Fibroblast of lung (primary cell): ENCODE results near the gene ARSA. TPM values are rescaled to one million over a fixed set of nuclear protein-coding genes. Genes with fewer than 3 reads are reported as not detected.
A peak's percentile ranks its signal among the peaks of the same experiment; 100 is the strongest.

Experiments
- DNase-seq, 2 donors: peaks; one replicate each; pipeline versions ENCODE4 v3.0.0 to v3.0.0-alpha.2; 2010; ENCODE audit warnings: low read depth in 2 of 2
- H2AFZ ChIP-seq: 2 replicates; pipeline ENCODE4 v1.5.1; 2012; ENCODE audit warnings: low read length, control low read depth, inconsistent platforms
- H3K27ac ChIP-seq: 2 replicates; pipeline ENCODE4 v1.5.1; 2011; ENCODE audit warnings: low read length, control low read depth; ENCODE audit not compliant: insufficient read depth
- H3K27me3 ChIP-seq: 2 replicates; pipeline ENCODE4 v1.5.1; 2011; ENCODE audit warnings: mild to moderate bottlenecking, low read length; ENCODE audit not compliant: control insufficient read depth, insufficient read depth
- H3K36me3 ChIP-seq: 2 replicates; pipeline ENCODE4 v1.5.1; 2011; ENCODE audit warnings: low read length; ENCODE audit not compliant: control insufficient read depth, insufficient read depth
- H3K4me1 ChIP-seq: 2 replicates; pipeline ENCODE4 v1.5.1; 2011; ENCODE audit warnings: low read length; ENCODE audit not compliant: control insufficient read depth, insufficient read depth; ENCODE audit errors: extremely low read depth
- H3K4me2 ChIP-seq: 2 replicates; pipeline ENCODE4 v1.5.1; 2011; ENCODE audit warnings: low read length, control low read depth; ENCODE audit not compliant: insufficient read depth; ENCODE audit errors: extremely low read depth
- H3K4me3 ChIP-seq, 4 experiments: fragments of 200-600 bp in 1 of 4; sonication (generic) in 1 of 4; replicated peaks in 1 of 4; 2 replicates each; pipeline ENCODE4 v1.5.1; 2011 to 2016; ENCODE audit warnings: low read length in 4 of 4, low read depth in 3 of 4, mild to moderate bottlenecking in 3 of 4, control low read depth in 2 of 4, inconsistent platforms in 1 of 4, mixed read lengths in 1 of 4; ENCODE audit not compliant: insufficient read depth in 1 of 4; ENCODE audit errors: control extremely low read depth in 1 of 4
- H3K79me2 ChIP-seq: 2 replicates; pipeline ENCODE4 v1.5.1; 2012; ENCODE audit warnings: mild to moderate bottlenecking, low read length, inconsistent platforms; ENCODE audit not compliant: control insufficient read depth, insufficient read depth
- H3K9ac ChIP-seq: 2 replicates; pipeline ENCODE4 v1.5.1; 2011; ENCODE audit warnings: mild to moderate bottlenecking, low read length, control low read depth; ENCODE audit not compliant: insufficient read depth
- H3K9me3 ChIP-seq: 2 replicates; pipeline ENCODE4 v1.5.1; 2012; ENCODE audit warnings: low read depth, low read length; ENCODE audit not compliant: control insufficient read depth, insufficient read depth
- H4K20me1 ChIP-seq: 2 replicates; pipeline ENCODE4 v1.5.1; 2011; ENCODE audit warnings: low read length; ENCODE audit not compliant: control insufficient read depth, insufficient read depth; ENCODE audit errors: extremely low read depth
- EZH2 ChIP-seq: IDR thresholded peaks from 2 replicates; pipeline ENCODE4 v1.5.1; 2012; ENCODE audit warnings: low read length, control low read depth, mild to moderate bottlenecking; ENCODE audit errors: missing control alignments
- polyA minus RNA-seq: library from RNA; depleted of rRNA, polyadenylated mRNA; stranded (reverse); fragments of >200 nt; gene quantifications from 2 replicates; pipeline ENCODE4 v1.2.3, GENCODE V29; 2011; ENCODE audit warnings: low replicate concordance
- polyA plus RNA-seq, 2 donors: library from polyadenylated mRNA; depleted of rRNA in 1 of 2; stranded (reverse) in 1 of 2; unstranded in 1 of 2; fragments of >200 nt; gene quantifications; 2 replicates each; pipeline ENCODE4 v1.2.1, GENCODE V29; 2011 to 2012; ENCODE audit warnings: missing spikeins in 1 of 2
- total RNA-seq: library from RNA; depleted of rRNA; stranded (reverse); fragments of >200 nt; gene quantifications from 2 replicates; pipeline ENCODE4 v1.2.1, GENCODE V29; 2014
- TF ChIP-seq, protein P1 (sequence below), 2 donors: IDR thresholded peaks in 1 of 2; conservative IDR thresholded peaks in 1 of 2; 1 replicate in 1 of 2; 2 replicates in 1 of 2; pipeline ENCODE4 v1.5.1; 2011 to 2012; ENCODE audit warnings: low read length in 2 of 2, control low read depth in 1 of 2, inconsistent platforms in 1 of 2, low read depth in 1 of 2, mild to moderate bottlenecking in 1 of 2

ARSA gene
- 16.7 and 19.5 TPM in 2 replicates for total RNA-seq
- 6.4 and 10.5 TPM in 2 replicates for polyA plus RNA-seq
- polyA plus RNA-seq (2012), result 17.2 and 25.9 TPM in 2 replicates
- polyA minus RNA-seq, result 16.6 and 18.6 TPM in 2 replicates

- no peaks in the 10 kb centered on the region for H4K20me1 ChIP-seq
- peak; percentile 82 to 83 for DNase-seq
- peak within 1 kb of the TSS; percentile 48 for H3K9ac ChIP-seq
- peak within 1 kb of the TSS; percentile 71 to 90 (median 74) for H3K4me3 ChIP-seq
- H3K27ac ChIP-seq, result peak within 1 kb of the TSS; percentile 30
- no peaks in the 10 kb centered on the region for H3K27me3 ChIP-seq
- H3K36me3 ChIP-seq, result peaks cover 2% of the 10 kb centered on the region
- no peak for TF ChIP-seq EZH2
- TF ChIP-seq, protein P1, sequence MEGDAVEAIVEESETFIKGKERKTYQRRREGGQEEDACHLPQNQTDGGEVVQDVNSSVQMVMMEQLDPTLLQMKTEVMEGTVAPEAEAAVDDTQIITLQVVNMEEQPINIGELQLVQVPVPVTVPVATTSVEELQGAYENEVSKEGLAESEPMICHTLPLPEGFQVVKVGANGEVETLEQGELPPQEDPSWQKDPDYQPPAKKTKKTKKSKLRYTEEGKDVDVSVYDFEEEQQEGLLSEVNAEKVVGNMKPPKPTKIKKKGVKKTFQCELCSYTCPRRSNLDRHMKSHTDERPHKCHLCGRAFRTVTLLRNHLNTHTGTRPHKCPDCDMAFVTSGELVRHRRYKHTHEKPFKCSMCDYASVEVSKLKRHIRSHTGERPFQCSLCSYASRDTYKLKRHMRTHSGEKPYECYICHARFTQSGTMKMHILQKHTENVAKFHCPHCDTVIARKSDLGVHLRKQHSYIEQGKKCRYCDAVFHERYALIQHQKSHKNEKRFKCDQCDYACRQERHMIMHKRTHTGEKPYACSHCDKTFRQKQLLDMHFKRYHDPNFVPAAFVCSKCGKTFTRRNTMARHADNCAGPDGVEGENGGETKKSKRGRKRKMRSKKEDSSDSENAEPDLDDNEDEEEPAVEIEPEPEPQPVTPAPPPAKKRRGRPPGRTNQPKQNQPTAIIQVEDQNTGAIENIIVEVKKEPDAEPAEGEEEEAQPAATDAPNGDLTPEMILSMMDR (conservative IDR thresholded peaks at IDR 0.05 in 1 of 2, IDR thresholded peaks at IDR 0.05 in 1 of 2; ENCODE audit: low read depth in 1 of 2, low read length in 2 of 2), result peak; percentile 38 to 41
- H2AFZ ChIP-seq, result peak within 1 kb of the TSS; percentile 99
- H3K4me1 ChIP-seq, result peaks cover 6% of the 10 kb centered on the region
- peak within 1 kb of the TSS; percentile 100 for H3K4me2 ChIP-seq
- H3K79me2 ChIP-seq, result no peaks in the 10 kb centered on the region
- no peaks in the 10 kb centered on the region for H3K9me3 ChIP-seq
Observed at GRCh38 chr22:50627642-50628542, at the start of gene ARSA. ARSA (minus strand) TSS chr22:50628152; CDS start chr22:50627779, 373 bp downstream.

GRCh38 chr22:50676661-50677492 lies 48.9 kb upstream of the ARSA start:
- Histone ChIP-seq H3K36me3 (no peaks in the 10 kb centered on the region), H2AFZ (no peak overlapping the region), H3K4me3 (no peak overlapping the region), H4K20me1 (no peaks in the 10 kb centered on the region), H3K4me2 (no peak overlapping the region), H3K27me3 (peaks cover 26% of the 10 kb centered on the region), H3K4me1 (no peaks in the 10 kb centered on the region), H3K27ac (no peak overlapping the region), H3K9ac (no peak overlapping the region), H3K9me3 (no peaks in the 10 kb centered on the region), H3K79me2 (no peaks in the 10 kb centered on the region)
- no peak for DNase-seq
- TF ChIP-seq EZH2, result no peak
- TF ChIP-seq, protein P1 (conservative IDR thresholded peaks at IDR 0.05 in 1 of 2, IDR thresholded peaks at IDR 0.05 in 1 of 2; ENCODE audit: low read depth in 1 of 2, low read length in 2 of 2), result no peak

DNA sequence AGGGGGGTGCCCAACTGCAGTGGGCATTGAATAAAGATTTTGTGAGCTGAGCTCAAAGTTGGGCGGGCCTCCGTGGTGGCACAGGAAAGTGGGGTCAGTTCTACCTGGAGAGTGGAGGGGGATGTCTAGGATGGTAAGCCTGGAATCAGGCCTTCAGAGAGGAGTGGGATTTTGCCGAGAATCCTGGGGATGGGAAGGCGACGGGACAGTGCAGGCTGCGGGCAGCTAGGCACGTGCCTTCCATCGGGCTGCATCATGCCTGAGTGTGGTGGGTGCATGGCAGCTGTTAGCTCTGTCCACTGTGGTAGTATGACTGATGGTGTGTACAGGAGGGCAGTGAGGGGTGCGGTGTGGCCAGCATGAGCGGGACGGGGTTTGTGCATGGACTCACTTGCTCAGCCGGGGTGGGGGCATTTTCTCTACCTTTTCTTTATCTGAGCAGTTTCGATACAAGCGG lies 48.3 kb upstream of the ARSA start:
- no peaks in the 10 kb centered on the region for H3K4me1 ChIP-seq
- TF ChIP-seq, protein P1 (conservative IDR thresholded peaks at IDR 0.05 in 1 of 2, IDR thresholded peaks at IDR 0.05 in 1 of 2; ENCODE audit: low read depth in 1 of 2, low read length in 2 of 2), result no peak
- TF ChIP-seq EZH2, result no peak
- H3K4me3 ChIP-seq, result no peak overlapping the region
- no peak for DNase-seq
- no peaks in the 10 kb centered on the region for H3K79me2 ChIP-seq
- H3K27me3 ChIP-seq, result peaks cover 26% of the 10 kb centered on the region
- no peak overlapping the region for H3K9ac ChIP-seq
- H4K20me1 ChIP-seq, result no peaks in the 10 kb centered on the region
- H3K27ac ChIP-seq, result no peak overlapping the region
- H2AFZ ChIP-seq, result no peak overlapping the region
- no peak overlapping the region for H3K4me2 ChIP-seq
- no peaks in the 10 kb centered on the region for H3K9me3 ChIP-seq
- H3K36me3 ChIP-seq, result no peaks in the 10 kb centered on the region
